ENCODE results near the gene UPF2. TPM values are rescaled to one million over a fixed set of nuclear protein-coding genes. Genes with fewer than 3 reads are reported as not detected.
A peak's percentile ranks its signal among the peaks of the same experiment; 100 is the strongest.
"Not testable (repeated sequence)": the region's sequence is repeated elsewhere in the genome, so short reads cannot be mapped to it uniquely, and the experiment has no call there.

The UPF2 gene
- polyA plus RNA-seq, 3 donors: 2.7 to 6.7 (median 4.3) TPM

DNA sequence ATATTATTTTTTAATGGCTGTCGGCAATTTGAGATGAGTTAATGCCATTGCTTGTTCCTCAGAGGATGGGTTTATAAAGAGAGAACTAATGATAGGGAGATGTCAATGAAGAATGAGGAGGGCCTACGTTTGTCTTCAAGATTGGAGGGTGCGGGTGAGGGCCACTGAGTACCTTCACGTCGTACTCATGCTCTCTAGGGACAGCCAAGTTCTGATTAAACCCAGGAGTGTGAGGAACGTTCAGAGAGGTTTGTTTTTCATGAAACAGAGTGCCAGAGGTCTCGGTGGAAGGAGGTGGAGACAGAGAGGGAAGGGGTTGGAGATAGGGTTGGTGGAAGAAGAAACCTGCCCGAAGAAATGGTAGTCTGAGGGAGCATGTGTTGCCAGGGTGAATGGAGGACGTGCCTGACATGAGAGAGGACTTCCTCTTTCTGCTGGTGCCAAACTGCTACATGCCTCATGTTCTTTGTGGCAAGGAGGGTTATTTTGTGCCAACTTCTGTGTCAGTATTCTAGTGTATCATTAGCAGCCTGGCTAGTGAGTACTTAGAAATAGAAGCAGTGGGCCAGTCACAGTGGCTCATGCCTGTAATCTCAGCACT lies 35.1 kb upstream of the UPF2 start:
- 52% methylated on average over 8 of the region's 9 CpGs for WGBS (ENCODE audit: insufficient coverage)
- DNase-seq: peak in 1 of 3 donors; percentile 15
- H3K9me3 Mint-ChIP-seq: peaks cover 0 to 3% (median 0%) of the 10 kb centered on the region in 7 donors
- H3K36me3 Mint-ChIP-seq: peaks cover 22 to 43% of the 10 kb centered on the region in 2 donors
- Histone ChIP-seq H3K27me3 (ENCODE audit: control insufficient read depth in 2 of 2, insufficient read depth in 2 of 2, low read length in 2 of 2) (no peaks in the 10 kb centered on the region), H3K36me3 (replicated peaks in 1 of 2; ENCODE audit: control insufficient read depth in 1 of 2, insufficient read depth in 2 of 2, low read length in 2 of 2) (peaks cover 0 to 4% of the 10 kb centered on the region in 2 donors), H3K4me1 (ENCODE audit: control insufficient read depth in 1 of 2, insufficient read depth in 2 of 2, low read length in 2 of 2) (peaks cover 0 to 4% of the 10 kb centered on the region in 2 donors), H3K9ac (ENCODE audit: insufficient read depth, low read length, poor library complexity, severe bottlenecking) (no peak overlapping the region), H3K4me2 (replicated peaks; ENCODE audit: extremely low read depth, low read length, poor library complexity, severe bottlenecking) (no peak overlapping the region), H4K20me1 (ENCODE audit: insufficient read depth, low read length) (no peaks in the 10 kb centered on the region), H3K79me2 (ENCODE audit: insufficient read depth, low read length) (peaks cover 8% of the 10 kb centered on the region), H3K4me3 (replicated peaks in 1 of 3; ENCODE audit: low read depth in 2 of 3, low read length in 3 of 3) (no peak overlapping the region), H3K27ac (ENCODE audit: low read depth in 1 of 2, low read length in 2 of 2) (no peak overlapping the region), H3K9me3 (replicated peaks in 1 of 2; ENCODE audit: control insufficient read depth in 1 of 2, insufficient read depth in 1 of 2, low read length in 2 of 2) (no peaks in the 10 kb centered on the region), H2AFZ (ENCODE audit: insufficient read depth, low read depth, low read length, poor library complexity, severe bottlenecking) (no peak overlapping the region)
- peaks cover 7% of the 10 kb centered on the region for H3K4me1 Mint-ChIP-seq
- TF ChIP-seq, protein P1, sequence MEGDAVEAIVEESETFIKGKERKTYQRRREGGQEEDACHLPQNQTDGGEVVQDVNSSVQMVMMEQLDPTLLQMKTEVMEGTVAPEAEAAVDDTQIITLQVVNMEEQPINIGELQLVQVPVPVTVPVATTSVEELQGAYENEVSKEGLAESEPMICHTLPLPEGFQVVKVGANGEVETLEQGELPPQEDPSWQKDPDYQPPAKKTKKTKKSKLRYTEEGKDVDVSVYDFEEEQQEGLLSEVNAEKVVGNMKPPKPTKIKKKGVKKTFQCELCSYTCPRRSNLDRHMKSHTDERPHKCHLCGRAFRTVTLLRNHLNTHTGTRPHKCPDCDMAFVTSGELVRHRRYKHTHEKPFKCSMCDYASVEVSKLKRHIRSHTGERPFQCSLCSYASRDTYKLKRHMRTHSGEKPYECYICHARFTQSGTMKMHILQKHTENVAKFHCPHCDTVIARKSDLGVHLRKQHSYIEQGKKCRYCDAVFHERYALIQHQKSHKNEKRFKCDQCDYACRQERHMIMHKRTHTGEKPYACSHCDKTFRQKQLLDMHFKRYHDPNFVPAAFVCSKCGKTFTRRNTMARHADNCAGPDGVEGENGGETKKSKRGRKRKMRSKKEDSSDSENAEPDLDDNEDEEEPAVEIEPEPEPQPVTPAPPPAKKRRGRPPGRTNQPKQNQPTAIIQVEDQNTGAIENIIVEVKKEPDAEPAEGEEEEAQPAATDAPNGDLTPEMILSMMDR (IDR thresholded peaks at IDR 0.05): no peak
- intact Hi-C loops (cut with micrococcal nuclease): no loop called here
- peak overlapping the region in 1 of 2 donors; percentile 22 for H3K4me3 Mint-ChIP-seq
- no peaks in the 10 kb centered on the region for H3K27me3 Mint-ChIP-seq (ENCODE audit: low read depth in 3 of 3)
- H3K27ac Mint-ChIP-seq: peak overlapping the region in 3 of 7 donors; percentile 15 to 54 (median 20)

DNA sequence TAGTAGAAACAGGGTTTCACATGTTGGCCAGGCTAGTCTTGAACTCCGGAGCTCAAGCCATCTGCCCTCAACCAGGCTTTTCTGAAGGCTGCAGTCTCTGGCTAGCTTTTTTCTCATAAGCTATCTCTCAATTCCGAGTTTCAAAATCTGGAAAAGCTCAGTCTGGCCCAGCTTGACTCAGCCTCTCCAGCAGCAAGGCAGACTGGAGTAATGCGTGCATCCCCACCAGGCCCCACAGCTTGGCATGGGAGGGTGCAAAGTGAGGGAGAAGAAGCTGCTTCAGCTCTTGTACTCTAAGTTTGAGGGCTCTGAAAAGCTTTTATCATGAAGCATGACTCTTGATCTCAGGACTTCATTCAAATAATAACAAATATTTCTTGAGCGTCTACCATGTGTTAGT lies 30.9 kb upstream of the UPF2 start:
- no peak overlapping the region for H3K27ac ChIP-seq (ENCODE audit: low read depth in 1 of 2, low read length in 2 of 2)
- peaks cover 42% of the 10 kb centered on the region for H3K79me2 ChIP-seq (ENCODE audit: insufficient read depth, low read length)
- peak overlapping the region in 1 of 7 donors; percentile 55 for H3K27ac Mint-ChIP-seq
- no peak overlapping the region for H3K4me3 ChIP-seq (replicated peaks in 1 of 3; ENCODE audit: low read depth in 2 of 3, low read length in 3 of 3)
- peaks cover 11 to 17% of the 10 kb centered on the region in 2 donors for H3K4me1 ChIP-seq (ENCODE audit: control insufficient read depth in 1 of 2, insufficient read depth in 2 of 2, low read length in 2 of 2)
- no peaks in the 10 kb centered on the region for H3K27me3 ChIP-seq (ENCODE audit: control insufficient read depth in 2 of 2, insufficient read depth in 2 of 2, low read length in 2 of 2)
- DNase-seq: no peak
- peaks cover 21% of the 10 kb centered on the region for H3K4me1 Mint-ChIP-seq
- peaks cover 0 to 2% (median 0%) of the 10 kb centered on the region in 3 donors for H3K27me3 Mint-ChIP-seq (ENCODE audit: low read depth in 3 of 3)
- no peaks in the 10 kb centered on the region for H3K36me3 ChIP-seq (replicated peaks in 1 of 2; ENCODE audit: control insufficient read depth in 1 of 2, insufficient read depth in 2 of 2, low read length in 2 of 2)
- H3K9ac ChIP-seq (ENCODE audit: insufficient read depth, low read length, poor library complexity, severe bottlenecking): no peak overlapping the region
- no peak overlapping the region for H3K4me3 Mint-ChIP-seq
- H3K9me3 ChIP-seq (replicated peaks in 1 of 2; ENCODE audit: control insufficient read depth in 1 of 2, insufficient read depth in 1 of 2, low read length in 2 of 2): no peaks in the 10 kb centered on the region
- TF ChIP-seq, protein P1 (IDR thresholded peaks at IDR 0.05): no peak
- peaks cover 8 to 18% of the 10 kb centered on the region in 2 donors for H3K36me3 Mint-ChIP-seq
- H3K4me2 ChIP-seq (replicated peaks; ENCODE audit: extremely low read depth, low read length, poor library complexity, severe bottlenecking): no peak overlapping the region
- intact Hi-C loops (cut with micrococcal nuclease): no loop called here
- no peaks in the 10 kb centered on the region for H3K9me3 Mint-ChIP-seq
- 88% methylated on average over 1 of the region's 4 CpGs for WGBS (ENCODE audit: insufficient coverage)
- H4K20me1 ChIP-seq (ENCODE audit: insufficient read depth, low read length): peaks cover 5% of the 10 kb centered on the region
- no peak overlapping the region for H2AFZ ChIP-seq (ENCODE audit: insufficient read depth, low read depth, low read length, poor library complexity, severe bottlenecking)

DNA sequence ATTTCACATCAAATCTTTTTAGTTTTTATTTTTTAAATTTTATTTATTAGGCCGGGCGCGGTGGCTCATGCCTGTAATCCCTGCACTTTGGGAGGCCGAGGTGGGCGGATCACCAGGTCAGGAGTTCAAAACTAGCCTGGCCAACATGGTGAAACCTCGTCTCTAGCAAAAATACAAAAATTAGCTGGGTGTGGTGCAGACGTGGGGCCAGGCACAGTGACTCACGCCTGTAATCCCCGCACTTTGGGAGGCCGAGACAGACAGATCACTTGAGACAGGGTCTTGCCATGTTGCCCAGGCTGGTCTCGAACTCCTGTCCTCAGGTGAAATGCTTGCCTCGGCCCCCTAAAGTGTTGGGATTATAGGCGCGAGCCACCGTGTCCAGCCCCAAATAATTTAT lies 28.8 kb upstream of the UPF2 start:
- H3K36me3 ChIP-seq (replicated peaks in 1 of 2; ENCODE audit: control insufficient read depth in 1 of 2, insufficient read depth in 2 of 2, low read length in 2 of 2); DNase-seq; H2AFZ ChIP-seq (ENCODE audit: insufficient read depth, low read depth, low read length, poor library complexity, severe bottlenecking); H3K27ac ChIP-seq (ENCODE audit: low read depth in 1 of 2, low read length in 2 of 2); H3K4me2 ChIP-seq (replicated peaks; ENCODE audit: extremely low read depth, low read length, poor library complexity, severe bottlenecking); H3K27me3 ChIP-seq (ENCODE audit: control insufficient read depth in 2 of 2, insufficient read depth in 2 of 2, low read length in 2 of 2); H3K9me3 ChIP-seq (replicated peaks in 1 of 2; ENCODE audit: control insufficient read depth in 1 of 2, insufficient read depth in 1 of 2, low read length in 2 of 2); H4K20me1 ChIP-seq (ENCODE audit: insufficient read depth, low read length); H3K36me3 Mint-ChIP-seq; H3K4me3 ChIP-seq (replicated peaks in 1 of 3; ENCODE audit: low read depth in 2 of 3, low read length in 3 of 3); H3K4me3 Mint-ChIP-seq; H3K27me3 Mint-ChIP-seq (ENCODE audit: low read depth in 3 of 3); H3K9me3 Mint-ChIP-seq; H3K27ac Mint-ChIP-seq; intact Hi-C loops (cut with micrococcal nuclease); H3K9ac ChIP-seq (ENCODE audit: insufficient read depth, low read length, poor library complexity, severe bottlenecking): not testable (repeated sequence)
- 89% methylated on average over 10 of the region's 15 CpGs for WGBS (ENCODE audit: insufficient coverage)
- H3K4me1 Mint-ChIP-seq: peaks cover 19% of the 10 kb centered on the region
- peaks cover 12 to 23% of the 10 kb centered on the region in 2 donors for H3K4me1 ChIP-seq (ENCODE audit: control insufficient read depth in 1 of 2, insufficient read depth in 2 of 2, low read length in 2 of 2)
- H3K79me2 ChIP-seq (ENCODE audit: insufficient read depth, low read length): peaks cover 36% of the 10 kb centered on the region
